Dermis microvascular lymphatic vessel endothelial cell (primary cell): Measurements from ENCODE around the gene SUCO. TPM values are rescaled to one million over a fixed set of nuclear protein-coding genes. Genes with fewer than 3 reads are reported as not detected.
A peak's percentile ranks its signal among the peaks of the same experiment; 100 is the strongest.
"Not testable (repeated sequence)": the region's sequence is repeated elsewhere in the genome, so short reads cannot be mapped to it uniquely, and the experiment has no call there.

ENCODE experiments used
- DNase-seq, 2 donors: peaks; one replicate each; pipeline versions ENCODE4 v3.0.0 to v3.0.0-alpha.2; 2010; ENCODE audit warnings: low read depth in 2 of 2
- total RNA-seq: library from RNA; depleted of rRNA; stranded (reverse); fragments of >200 nt; gene quantifications from 2 replicates; pipeline ENCODE4 v1.2.1, GENCODE V29; 2014

Gene SUCO
- total RNA-seq, 1 donor from 2014 or later: 12.5 TPM

DNA sequence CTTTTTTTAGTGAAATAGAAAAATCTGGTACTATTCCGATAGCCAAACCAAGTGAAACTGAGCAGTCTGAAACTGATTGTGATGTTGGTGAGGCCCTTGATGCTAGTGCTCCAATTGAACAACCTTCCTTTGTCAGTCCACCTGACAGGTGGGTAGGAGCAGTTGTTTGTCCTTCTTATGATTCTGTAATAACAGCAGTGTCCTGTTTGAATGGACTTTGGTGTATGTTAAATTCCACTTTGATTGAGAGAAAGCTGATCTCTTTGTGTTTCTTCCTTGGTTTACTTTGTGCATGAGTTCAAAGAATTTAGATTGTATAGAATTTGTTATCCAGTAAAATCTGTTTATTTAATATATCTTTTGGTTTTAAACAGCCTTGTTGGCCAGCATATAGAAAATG lies 24.3 kb downstream of the SUCO start:
- no peak for DNase-seq

- no peak for DNase-seq
These were observed 26.7 kb downstream of the SUCO start for GRCh38 chr1:172559572-172560210.

GRCh38 chr1:172561252-172561651 lies 28.3 kb downstream of the SUCO start:
- no peak for DNase-seq

GRCh38 chr1:172566196-172566997 lies 33.4 kb downstream of the SUCO start:
- DNase-seq: no peak

DNA sequence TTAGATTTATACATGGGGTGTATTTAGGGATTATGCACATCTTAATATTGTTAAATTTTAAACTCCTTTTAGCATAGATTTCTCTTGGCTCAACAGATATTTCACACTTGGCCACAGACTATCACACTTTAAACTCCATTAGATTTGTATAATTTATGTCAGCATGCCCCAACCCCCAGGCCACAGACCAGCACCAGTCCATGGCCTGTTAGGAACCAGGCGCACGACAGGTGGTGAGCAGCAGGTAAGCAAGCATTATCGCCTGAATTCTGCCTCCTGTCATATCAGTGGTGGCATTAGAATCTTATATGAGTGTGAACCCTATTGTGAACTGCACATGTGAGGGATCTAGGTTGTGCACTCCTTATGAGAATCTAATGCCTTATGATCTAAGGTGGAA lies 34.8 kb downstream of the SUCO start:
- DNase-seq: no peak

DNA sequence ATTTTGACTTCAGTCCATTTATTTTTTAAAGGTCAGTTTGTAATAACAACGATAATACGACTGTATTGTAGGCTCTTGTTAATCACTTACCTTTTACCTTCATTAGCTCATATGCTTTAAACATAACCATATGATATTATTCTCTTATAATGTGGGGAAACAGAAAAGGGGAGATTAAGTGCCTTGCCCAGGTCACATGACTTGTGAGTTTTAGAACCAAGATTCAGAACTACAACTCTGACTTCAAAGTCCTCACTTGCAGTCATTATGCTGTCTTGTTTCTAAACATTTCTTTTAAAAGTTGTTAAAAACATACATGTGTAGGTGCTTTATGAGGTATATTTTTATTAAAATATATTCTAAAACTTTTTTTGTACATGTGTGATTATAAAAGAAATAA lies 41.1 kb downstream of the SUCO start:
- DNase-seq: no peak

DNA sequence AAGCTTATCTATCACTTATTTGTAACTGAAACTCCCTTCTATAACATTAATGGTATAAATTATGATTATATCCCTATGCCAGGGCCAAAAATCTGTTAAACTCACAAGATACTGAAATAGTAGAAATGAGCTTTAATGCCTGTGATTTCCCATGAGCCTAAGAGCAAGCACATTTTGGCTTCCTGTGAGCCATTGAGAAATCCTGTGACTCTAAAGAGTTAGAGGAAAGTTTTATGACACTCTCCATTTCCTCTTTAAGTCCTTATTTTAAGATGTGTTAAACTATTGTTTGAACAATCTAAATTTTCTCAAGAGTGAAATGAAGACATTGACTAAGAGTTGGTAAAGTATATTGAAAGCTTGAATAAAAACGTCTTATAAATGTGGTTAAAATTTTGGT lies 45.6 kb downstream of the SUCO start:
- DNase-seq: peak in 1 of 2 donors; percentile 7

DNA sequence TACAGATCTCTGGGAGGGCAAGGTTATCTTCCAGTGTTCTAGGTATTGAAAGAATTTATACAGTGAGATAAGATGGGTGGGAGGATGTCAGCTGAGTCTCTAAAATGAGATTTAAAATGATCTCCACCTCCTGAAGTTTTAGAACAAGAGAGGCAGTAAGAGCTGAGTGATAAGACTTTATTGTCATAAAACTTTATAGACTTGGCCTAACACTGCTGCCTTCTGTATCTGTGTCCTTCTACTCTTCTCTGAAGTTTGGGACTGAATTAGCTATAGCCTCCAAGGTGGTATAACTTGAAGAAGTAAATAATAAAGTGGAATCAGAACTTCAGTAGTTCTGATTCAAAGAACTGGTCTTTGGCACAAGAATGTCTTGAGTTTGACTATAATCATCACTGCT lies 48.3 kb downstream of the SUCO start:
- no peak for DNase-seq

- peak in 1 of 2 donors; percentile 68 for DNase-seq
These were observed 48.8 kb downstream of the SUCO start for GRCh38 chr1:172581779-172582178.

GRCh38 chr1:172582889-172583288 lies 49.9 kb downstream of the SUCO start:
- no peak for DNase-seq

- peak in 1 of 2 donors; percentile 64 for DNase-seq
These were observed 52.4 kb downstream of the SUCO start for GRCh38 chr1:172585348-172585747.

- DNase-seq: no peak
These were observed 52.9 kb downstream of the SUCO start for GRCh38 chr1:172585861-172586260.

DNA sequence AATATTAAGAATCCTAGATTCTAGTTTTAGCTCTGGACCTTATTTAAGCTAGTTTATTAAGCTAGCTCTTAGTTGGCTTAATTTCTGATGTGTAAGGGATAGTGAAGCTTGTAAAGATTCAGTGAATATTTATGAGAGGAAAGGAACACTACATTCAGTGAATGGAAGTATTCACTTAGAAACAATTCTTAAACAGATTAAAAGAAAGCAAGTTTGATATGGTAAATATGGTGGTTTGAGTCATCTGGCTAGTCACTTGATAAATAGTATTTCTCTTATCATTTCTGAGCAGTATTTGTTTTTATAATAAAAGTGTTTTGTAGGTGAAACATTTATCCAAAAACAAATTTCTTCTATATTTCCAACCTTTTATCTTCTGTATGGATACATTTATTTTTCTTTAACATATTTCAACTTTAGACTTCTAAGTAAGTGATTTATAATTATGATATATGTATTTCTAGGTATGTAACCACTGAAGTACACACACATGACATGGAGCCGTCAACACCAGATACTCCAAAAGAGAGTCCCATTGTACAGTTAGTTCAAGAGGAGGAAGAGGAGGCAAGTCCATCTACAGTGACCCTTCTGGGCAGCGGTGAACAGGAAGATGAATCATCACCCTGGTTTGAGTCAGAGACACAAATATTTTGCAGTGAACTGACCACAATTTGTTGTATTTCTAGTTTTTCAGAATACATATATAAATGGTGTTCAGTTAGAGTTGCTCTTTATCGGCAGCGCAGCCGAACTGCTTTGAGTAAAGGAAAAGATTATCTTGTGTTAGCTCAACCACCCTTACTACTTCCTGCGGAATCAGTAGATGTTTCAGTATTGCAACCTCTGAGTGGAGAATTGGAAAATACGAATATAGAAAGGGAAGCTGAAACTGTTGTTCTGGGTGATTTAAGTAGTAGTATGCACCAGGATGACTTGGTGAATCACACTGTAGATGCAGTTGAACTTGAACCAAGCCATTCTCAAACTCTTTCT lies 55.6 kb downstream of the SUCO start:
- peak; percentile 16 to 94 for DNase-seq

GRCh38 chr1:172589553-172589952 lies 56.6 kb downstream of the SUCO start:
- no peak for DNase-seq

- not testable (repeated sequence) for DNase-seq
These were observed 58.5 kb downstream of the SUCO start for GRCh38 chr1:172591429-172591828.

DNA sequence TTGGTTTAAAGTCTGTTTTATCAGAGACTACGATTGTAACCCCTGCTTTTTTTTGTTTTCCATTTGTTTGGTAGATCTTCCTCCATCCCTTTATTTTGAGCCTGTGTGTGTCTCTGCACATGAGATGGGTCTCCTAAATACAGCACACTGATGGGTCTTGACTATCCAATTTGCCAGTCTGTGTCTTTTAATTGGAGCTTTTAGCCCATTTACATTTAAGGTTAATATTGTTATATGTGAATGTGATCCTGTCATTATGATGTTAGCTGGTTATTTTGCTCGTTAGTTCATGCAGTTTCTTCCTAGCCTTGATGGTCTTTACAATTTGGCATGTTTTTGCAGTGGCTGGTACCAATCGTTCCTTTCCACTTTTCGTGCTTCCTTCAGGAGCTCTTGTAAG lies 62.1 kb downstream of the SUCO start:
- not testable (repeated sequence) for DNase-seq

DNA sequence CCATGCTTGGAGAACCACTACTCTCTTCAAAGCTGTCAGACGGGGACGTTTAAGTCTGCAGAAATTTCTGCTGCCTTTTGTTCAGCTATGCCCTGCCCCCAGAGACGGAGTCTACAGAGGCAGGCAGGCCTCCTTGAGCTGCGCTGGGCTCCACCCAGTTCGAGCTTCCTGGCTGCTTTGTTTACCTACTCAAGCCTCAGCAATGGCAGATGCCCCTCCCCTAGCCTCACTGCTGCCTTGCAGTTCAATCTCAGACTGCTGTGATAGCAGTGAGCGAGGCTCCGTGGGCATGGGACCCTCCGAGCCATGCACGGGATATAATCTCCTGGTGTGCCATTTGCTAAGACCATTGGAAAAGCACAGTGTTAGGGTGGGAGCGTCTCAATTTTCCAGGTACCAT lies 63.8 kb downstream of the SUCO start:
- not testable (repeated sequence) for DNase-seq

GRCh38 chr1:172599912-172600311 lies 67.0 kb downstream of the SUCO start:
- DNase-seq: no peak

DNA sequence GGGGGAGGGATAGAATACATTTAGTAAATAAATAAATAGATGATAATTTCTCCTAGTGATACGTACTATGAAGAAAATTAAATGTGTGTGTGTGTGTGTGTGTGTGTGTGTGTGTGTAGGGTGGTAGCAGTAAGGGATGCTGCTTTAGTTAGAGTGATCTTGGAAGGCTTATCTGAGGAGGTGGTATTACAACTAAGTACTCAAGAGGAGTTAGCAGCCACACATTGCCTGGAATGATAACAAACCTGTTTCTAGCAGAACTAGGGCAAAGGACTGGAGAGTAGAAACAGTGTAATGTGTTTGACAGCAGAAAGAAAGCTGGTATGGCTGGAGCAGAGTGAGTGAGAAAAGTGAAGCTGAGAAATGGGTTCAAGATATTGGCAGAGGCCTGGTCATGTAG lies 67.7 kb downstream of the SUCO start:
- no peak for DNase-seq

DNA sequence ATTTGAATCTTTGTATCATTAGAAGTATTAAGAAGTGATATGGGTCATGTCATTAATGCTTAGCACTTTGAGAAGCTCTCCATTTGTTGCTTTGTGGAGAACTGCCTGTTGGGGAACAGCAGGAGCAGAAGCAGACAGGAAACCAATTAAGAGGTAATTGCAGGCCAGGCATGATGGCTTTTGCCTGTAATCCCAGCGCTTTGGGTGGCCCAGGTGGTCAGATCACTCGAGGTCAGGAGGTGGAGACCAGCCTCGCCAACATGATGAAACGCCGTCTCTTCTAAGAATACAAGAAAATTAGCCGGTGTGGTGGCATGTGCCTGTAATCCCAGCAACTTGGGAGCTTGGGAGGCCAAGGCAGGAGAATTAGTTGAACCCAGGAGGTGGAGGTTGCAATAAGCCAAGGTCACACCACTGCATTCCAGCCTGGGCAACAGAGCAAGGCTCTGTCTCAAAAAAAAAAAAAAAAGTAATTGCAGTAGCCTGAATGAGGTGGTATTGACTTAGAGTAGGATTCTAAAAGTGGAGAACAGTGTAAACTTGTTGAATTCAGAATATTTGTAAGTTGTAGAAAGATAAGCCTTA lies 68.2 kb downstream of the SUCO start:
- no peak for DNase-seq

GRCh38 chr1:172602706-172603105 lies 69.8 kb downstream of the SUCO start:
- DNase-seq: no peak

GRCh38 chr1:172603816-172604215 lies 70.9 kb downstream of the SUCO start:
- no peak for DNase-seq
